Right lobe of liver (tissue), 6 donors: ENCODE results near the gene AOAH. TPM values are rescaled to one million over a fixed set of nuclear protein-coding genes. Genes with fewer than 3 reads are reported as not detected.

ENCODE experiments used
- ATAC-seq, 4 donors: fragments of 200-7000 bp; cut with Tn5 transposase; one replicate each; pipeline ENCODE4 v1.9.1; 2020; ENCODE audit warnings: mild to moderate bottlenecking in 4 of 4, moderate library complexity in 4 of 4
- DNase-seq, 3 donors: peaks; one replicate each; pipeline ENCODE4 v3.0.0-alpha.2; 2020
- H3K27ac ChIP-seq, 3 donors: fragments of 200-600 bp; one replicate each; pipeline ENCODE4 v1.8.0; 2022
- H3K27me3 ChIP-seq, 2 donors: fragments of 200-600 bp; one replicate each; pipeline ENCODE4 v1.8.0; 2022
- H3K36me3 ChIP-seq, 4 donors: fragments of 200-600 bp; sonication (generic) in 1 of 4; one replicate each; pipeline versions ENCODE4 v1.5.1 to v1.8.0; 2017 to 2022; ENCODE audit warnings: control low read depth in 1 of 4
- H3K4me1 ChIP-seq, 4 donors: fragments of 200-600 bp; sonication (generic) in 1 of 4; one replicate each; pipeline versions ENCODE4 v1.5.1 to v1.8.0; 2017 to 2022; ENCODE audit warnings: control low read depth in 1 of 4
- H3K4me3 ChIP-seq, 3 donors: fragments of 200-600 bp; one replicate each; pipeline ENCODE4 v1.8.0; 2022
- H3K9me3 ChIP-seq, 4 donors: fragments of 200-600 bp; sonication (generic) in 1 of 4; one replicate each; pipeline versions ENCODE4 v1.5.1 to v1.8.0; 2017 to 2022; ENCODE audit warnings: control low read depth in 1 of 4
- POLR2A ChIP-seq: fragments of 450-650 bp; IDR thresholded peaks from one replicate; pipeline ENCODE4 v1.6.1; 2017; ENCODE audit warnings: antibody characterized with exemption, mild to moderate bottlenecking
- WGBS: methylation state at CpG from one replicate; pipeline ENCODE4 v1.1.6; 2018; ENCODE audit warnings: low coverage, low lambda C conversion rate; ENCODE audit not compliant: insufficient coverage; ENCODE audit errors: missing lambda C conversion rate; 5-methylcytosine and 5-hydroxymethylcytosine counted together
- intact Hi-C, 2 donors: fragments of 100-400 bp; cut with DNase I; formaldehyde crosslinking; loops; one replicate each; pipeline versions ENCODE4 v1.11.2 to v1.14.1; 2022
- total RNA-seq, 6 experiments: library from RNA; depleted of rRNA in 2 of 6; stranded (reverse); fragments of >200 nt in 2 of 6; fragmentation: NEBNext Ultra II Directional in 3 of 6; extraction: Animal tissue kit (Norgen Biotek cat#: 25700) in 3 of 6; gene quantifications; one replicate each; pipeline versions ENCODE4 v1.1.0 to v1.2.4, GENCODE V29; 2016 to 2023
- TF ChIP-seq, protein P1 (sequence below), 4 donors: fragments of 200-600 bp in 3 of 4; fragments of 450-650 bp in 1 of 4; IDR thresholded peaks; one replicate each; pipeline versions ENCODE4 v1.5.1 to v1.8.0; 2016 to 2022; ENCODE audit warnings: antibody characterized with exemption in 4 of 4, mild to moderate bottlenecking in 2 of 4
- donor health status: DM: no; HTN: yes; CAD: no.
- donor health status: DM: no; HTN: no; CAD: no.
- donor health status: DM: no; HTN: no; CAD: no.
- donor health status: DM: no; HTN: yes; CAD: no.
- donor health status: DM: no; HTN: yes; CAD: no.

AOAH gene
- total RNA-seq, 6 experiments from 2014 or later = 2.9 to 11.3 (median 6.4) TPM

DNA sequence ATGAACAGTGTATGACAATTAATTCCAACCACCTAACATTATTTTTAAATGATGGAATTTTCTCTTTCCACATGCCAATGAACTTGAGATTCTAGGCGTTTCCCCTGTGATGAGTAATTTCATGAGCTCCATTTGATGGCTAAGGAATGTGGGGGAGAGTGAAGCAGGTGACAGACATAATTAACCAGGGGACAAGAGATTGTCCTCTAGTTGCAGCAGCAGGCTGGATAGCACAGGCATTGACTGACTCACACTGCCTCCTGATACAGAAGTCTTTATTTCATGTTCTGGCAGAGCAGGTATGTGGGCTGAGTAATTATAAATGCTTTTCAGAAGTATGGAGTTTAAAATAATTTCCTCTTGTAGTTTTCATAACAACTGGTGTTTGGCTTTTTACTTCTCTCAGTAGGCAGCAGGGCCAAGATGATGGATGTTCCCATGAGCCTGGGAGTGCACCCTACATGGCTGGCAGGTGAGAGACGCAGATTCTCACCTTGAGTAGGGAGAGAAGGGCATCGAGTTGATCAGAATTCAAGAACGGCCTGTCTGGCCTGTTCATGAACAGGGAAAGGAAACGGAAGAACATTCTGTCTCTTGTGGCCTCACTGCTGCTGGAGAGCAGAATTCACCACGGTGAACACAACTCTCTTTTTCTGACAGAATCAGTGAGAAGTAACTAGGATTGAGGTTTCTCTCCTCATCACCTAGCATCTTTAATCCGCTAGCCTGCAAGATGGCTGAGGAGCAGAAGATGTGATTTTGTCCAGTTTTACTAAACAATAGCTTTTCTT, 118.8 kb downstream of the AOAH start:
- H3K27ac ChIP-seq = no peak overlapping the region
- WGBS = 69% methylated on average over 5 of the region's 7 CpGs
- H3K27me3 ChIP-seq = no peaks in the 10 kb centered on the region
- TF ChIP-seq, protein P1, sequence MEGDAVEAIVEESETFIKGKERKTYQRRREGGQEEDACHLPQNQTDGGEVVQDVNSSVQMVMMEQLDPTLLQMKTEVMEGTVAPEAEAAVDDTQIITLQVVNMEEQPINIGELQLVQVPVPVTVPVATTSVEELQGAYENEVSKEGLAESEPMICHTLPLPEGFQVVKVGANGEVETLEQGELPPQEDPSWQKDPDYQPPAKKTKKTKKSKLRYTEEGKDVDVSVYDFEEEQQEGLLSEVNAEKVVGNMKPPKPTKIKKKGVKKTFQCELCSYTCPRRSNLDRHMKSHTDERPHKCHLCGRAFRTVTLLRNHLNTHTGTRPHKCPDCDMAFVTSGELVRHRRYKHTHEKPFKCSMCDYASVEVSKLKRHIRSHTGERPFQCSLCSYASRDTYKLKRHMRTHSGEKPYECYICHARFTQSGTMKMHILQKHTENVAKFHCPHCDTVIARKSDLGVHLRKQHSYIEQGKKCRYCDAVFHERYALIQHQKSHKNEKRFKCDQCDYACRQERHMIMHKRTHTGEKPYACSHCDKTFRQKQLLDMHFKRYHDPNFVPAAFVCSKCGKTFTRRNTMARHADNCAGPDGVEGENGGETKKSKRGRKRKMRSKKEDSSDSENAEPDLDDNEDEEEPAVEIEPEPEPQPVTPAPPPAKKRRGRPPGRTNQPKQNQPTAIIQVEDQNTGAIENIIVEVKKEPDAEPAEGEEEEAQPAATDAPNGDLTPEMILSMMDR (IDR thresholded peaks at IDR 0.05) = no peak
- no peak for TF ChIP-seq POLR2A
- peaks cover 0 to 6% (median 0%) of the 10 kb centered on the region in 4 donors for H3K4me1 ChIP-seq
- H3K9me3 ChIP-seq = no peaks in the 10 kb centered on the region
- ATAC-seq (no peak), DNase-seq (no peak)
- no peak overlapping the region for H3K4me3 ChIP-seq
- intact Hi-C loops = no loop called here
- no peaks in the 10 kb centered on the region for H3K36me3 ChIP-seq

DNA sequence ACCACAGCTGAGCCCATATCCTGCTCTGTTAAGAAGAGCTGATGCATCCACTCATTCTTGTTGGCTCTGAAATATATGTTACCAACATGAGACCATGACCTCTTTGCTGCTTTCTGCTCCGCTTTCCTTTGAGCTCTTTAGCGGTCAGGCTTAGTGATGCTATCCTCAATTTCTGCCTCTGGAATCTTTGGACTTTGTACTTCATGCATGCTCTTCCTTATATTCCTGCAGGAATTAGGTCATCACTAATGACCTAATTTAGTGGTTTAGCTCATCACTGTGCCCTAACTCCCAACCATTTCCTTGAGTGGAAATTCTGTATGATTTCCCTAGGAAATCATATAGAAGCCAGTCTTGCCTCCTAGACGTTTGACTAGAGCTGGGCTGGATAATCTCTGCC, 119.5 kb downstream of the AOAH start:
- ATAC-seq (peak in 1 of 4 donors; percentile 8), DNase-seq (no peak)
- Histone ChIP-seq H3K36me3 (no peaks in the 10 kb centered on the region), H3K4me1 (peaks cover 0 to 10% (median 0%) of the 10 kb centered on the region in 4 donors), H3K27me3 (no peaks in the 10 kb centered on the region), H3K4me3 (no peak overlapping the region), H3K27ac (no peak overlapping the region), H3K9me3 (no peaks in the 10 kb centered on the region)
- WGBS = 65% methylated on average over 3 of the region's 3 CpGs
- TF ChIP-seq POLR2A = no peak
- TF ChIP-seq, protein P1 (IDR thresholded peaks at IDR 0.05) = no peak
- intact Hi-C loops = no loop called here

DNA sequence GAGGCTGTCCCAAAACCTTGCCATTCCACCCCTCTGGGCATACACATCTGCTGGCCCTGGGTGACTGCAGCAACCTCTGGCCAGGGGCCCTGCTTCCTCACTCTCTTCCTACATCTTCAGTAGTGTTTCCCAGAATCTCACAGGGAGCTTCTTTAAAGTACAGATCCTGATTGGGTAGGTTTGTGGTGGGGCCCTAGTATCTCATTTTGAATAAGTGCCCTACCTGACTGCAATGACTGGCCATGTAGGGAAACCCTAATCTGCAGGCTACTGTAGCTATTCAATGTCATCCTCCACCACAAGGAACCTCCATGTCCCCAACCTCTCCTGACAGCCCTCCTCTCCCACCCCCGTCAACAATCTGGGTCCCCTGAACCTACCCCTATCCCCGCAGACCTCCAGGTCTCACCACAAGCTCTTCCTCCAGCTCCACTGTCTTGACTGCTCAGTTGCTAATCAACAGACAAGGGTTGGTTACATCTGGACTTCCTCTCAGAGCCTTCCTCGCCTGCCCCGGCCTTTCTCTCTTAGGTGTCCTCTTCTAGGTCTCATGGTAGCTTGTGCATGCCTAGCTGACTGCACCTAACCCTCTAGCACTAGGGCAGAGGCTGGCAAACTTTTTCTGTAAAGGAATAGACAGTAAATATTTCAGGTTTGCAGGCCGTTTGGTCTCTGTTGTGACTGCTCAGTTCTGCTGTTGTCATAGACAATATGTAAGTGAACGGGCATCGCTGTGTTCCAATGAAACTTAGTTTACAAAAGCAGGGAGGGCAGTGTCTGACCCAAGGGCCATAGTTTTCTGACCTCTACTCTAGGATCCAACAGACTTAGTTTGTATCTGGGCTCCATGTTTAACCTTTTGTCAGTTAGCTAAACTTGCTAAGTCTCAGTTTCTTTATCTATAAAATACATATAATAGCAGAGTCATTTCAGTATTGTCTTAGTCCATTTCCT, 121.1 kb downstream of the AOAH start:
- no peaks in the 10 kb centered on the region for H3K27me3 ChIP-seq
- intact Hi-C loops = no loop called here
- DNase-seq = peak in 1 of 3 donors; percentile 63
- TF ChIP-seq, protein P1 (IDR thresholded peaks at IDR 0.05) = no peak
- no peak for TF ChIP-seq POLR2A
- 56% methylated on average over 7 of the region's 7 CpGs for WGBS
- ATAC-seq = peak; percentile 77 to 85 (median 82)
- no peaks in the 10 kb centered on the region for H3K36me3 ChIP-seq
- H3K27ac ChIP-seq = peak overlapping the region in 2 of 3 donors; percentile 5 to 72
- H3K4me1 ChIP-seq = peaks cover 0 to 10% (median 0%) of the 10 kb centered on the region in 4 donors
- no peaks in the 10 kb centered on the region for H3K9me3 ChIP-seq
- H3K4me3 ChIP-seq = no peak overlapping the region

DNA sequence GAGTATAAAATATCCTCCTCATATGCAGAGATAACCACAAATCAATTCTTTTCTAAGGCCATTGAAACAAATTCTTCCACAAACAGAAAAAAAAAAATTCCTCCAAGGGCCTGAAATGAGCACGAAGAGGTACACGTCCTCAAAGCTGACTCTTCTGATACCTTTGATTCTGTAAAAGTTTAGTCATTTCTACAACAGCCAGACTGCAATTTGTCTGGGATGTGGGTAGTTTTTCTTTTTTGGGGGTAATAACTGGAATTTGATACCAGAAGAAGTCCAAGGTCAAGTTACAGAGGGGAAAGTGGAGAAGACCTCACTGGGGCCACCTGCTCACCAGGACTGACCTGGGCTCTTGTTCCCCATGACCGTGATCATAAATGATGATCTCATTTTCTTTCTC, 121.8 kb downstream of the AOAH start:
- H3K9me3 ChIP-seq = no peaks in the 10 kb centered on the region
- no peaks in the 10 kb centered on the region for H3K27me3 ChIP-seq
- no peak for ATAC-seq
- peak overlapping the region in 1 of 3 donors; percentile 72 for H3K27ac ChIP-seq
- WGBS = 64% methylated on average over 2 of the region's 3 CpGs
- no peaks in the 10 kb centered on the region for H3K36me3 ChIP-seq
- intact Hi-C loops = no loop called here
- TF ChIP-seq, protein P1 (IDR thresholded peaks at IDR 0.05) = no peak
- no peak for TF ChIP-seq POLR2A
- DNase-seq = no peak
- H3K4me3 ChIP-seq = no peak overlapping the region
- H3K4me1 ChIP-seq = peaks cover 0 to 10% (median 0%) of the 10 kb centered on the region in 4 donors
